ENCODE data around the gene OTOP3.
"Not testable (repeated sequence)": the region's sequence is repeated elsewhere in the genome, so short reads cannot be mapped to it uniquely, and the experiment has no call there.

The OTOP3 gene, protein sequence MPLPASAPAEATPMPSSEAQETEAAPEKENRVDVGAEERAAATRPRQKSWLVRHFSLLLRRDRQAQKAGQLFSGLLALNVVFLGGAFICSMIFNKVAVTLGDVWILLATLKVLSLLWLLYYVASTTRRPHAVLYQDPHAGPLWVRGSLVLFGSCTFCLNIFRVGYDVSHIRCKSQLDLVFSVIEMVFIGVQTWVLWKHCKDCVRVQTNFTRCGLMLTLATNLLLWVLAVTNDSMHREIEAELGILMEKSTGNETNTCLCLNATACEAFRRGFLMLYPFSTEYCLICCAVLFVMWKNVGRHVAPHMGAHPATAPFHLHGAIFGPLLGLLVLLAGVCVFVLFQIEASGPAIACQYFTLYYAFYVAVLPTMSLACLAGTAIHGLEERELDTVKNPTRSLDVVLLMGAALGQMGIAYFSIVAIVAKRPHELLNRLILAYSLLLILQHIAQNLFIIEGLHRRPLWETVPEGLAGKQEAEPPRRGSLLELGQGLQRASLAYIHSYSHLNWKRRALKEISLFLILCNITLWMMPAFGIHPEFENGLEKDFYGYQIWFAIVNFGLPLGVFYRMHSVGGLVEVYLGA

DNA sequence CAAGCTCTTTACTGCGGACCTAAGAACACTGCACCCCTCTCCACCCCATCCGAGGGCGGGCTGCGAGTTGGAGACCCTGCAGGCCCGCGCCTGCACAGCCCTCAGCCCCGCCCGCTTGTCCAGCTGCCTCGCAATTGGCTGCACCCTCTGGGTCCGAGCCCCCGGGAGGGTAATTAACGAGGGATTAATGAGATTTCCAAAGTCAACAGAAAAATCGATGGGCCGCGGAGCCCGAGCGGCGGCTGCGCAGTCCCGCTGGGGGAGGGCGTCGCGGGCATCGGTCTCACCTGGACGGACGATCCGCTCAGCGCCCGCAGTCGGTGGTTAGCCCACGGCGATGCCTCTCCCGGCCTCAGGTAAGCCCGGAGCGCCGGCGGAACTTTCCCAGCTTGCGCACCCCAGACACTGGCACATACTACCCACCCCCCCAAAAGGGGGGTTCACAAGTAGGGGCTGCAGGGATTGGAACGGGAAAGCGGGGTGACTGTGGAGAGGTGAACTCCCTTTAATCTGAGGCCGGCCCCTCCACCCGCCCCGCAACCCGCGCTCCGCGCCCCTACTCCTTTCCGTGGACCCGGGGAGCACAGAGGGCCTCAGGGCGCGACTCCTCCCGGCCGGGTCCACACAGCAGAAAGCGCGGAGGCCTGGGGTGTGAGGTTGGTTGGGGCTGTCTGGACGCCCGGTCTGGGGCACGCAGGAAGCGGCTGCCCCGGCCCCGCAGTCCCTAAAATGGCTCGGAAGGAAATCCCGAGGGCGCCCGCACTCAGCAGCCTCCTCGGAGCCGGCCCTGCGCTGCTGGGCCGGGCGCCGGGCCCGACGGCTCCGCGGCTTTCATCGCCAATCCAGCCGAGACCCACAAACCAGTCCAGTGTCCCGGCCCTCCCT is at the start of gene OTOP3:
TSS of gene OTOP3 (plus strand) at position 314 of the 885 bp plus-strand sequence. CDS start at position 338, 24 bp downstream.
- no peak for DNase-seq (ENCODE audit: low spot score)

- no peak for DNase-seq (ENCODE audit: low spot score)
Observed at GRCh38 chr17:74888469-74888868, 47.2 kb upstream of the OTOP3 start.

DNA sequence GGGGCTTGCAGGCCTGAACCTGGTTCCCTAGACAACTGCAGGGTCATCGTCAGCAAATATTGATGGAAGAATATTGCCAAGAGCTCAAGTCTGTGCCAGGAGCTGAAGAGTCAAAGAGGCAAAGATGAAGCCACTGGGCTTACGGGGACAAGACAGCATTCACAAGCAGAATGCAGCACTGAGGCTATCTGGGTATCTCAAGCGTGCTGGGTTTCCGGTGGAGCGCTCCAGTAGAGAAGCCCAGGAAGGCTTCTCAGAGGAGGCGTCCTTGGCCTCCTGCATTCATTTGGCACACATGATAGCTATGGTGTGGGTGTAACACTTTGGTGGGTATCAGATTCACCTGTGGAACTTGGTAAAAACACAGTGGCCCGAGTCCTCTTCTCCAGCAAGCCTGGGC is 45.1 kb upstream of the OTOP3 start:
- DNase-seq (ENCODE audit: low spot score): no peak

- no peak for DNase-seq (ENCODE audit: low spot score)
Observed at GRCh38 chr17:74892013-74892841, 43.5 kb upstream of the OTOP3 start.

GRCh38 chr17:74892974-74893911 is 42.5 kb upstream of the OTOP3 start, which contains the start of gene FADS6:
Gene FADS6 (minus strand): TSS chr17:74893633. CDS start chr17:74893595, 38 bp downstream.
- DNase-seq (ENCODE audit: low spot score): no peak

- no peak for DNase-seq (ENCODE audit: low spot score)
Observed at GRCh38 chr17:74893936-74894671, 41.6 kb upstream of the OTOP3 start.

GRCh38 chr17:74898376-74898946 is 37.2 kb upstream of the OTOP3 start:
- DNase-seq (ENCODE audit: low spot score): no peak

DNA sequence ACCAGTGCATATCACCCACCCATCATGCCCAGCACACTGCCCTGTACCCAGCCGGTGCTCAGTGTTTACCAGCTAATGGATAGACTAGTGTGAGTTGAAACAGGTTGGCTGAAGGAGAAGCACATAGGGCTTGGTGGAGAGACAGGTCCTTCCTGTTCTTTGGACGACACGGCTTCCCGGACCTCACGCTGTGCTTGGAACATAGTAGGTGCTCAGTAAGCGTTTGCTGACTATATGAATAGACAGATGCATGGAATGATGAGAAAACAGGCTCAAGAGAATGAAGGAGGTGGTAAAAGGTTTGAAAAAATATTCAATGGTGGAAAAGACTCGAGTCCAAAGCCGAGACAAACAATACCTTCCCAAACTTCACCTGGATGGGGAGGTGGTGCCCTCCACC is 35.5 kb upstream of the OTOP3 start:
- no peak for DNase-seq (ENCODE audit: low spot score)

GRCh38 chr17:74901353-74902135 is 34.2 kb upstream of the OTOP3 start:
- no peak for DNase-seq (ENCODE audit: low spot score)

- DNase-seq (ENCODE audit: low spot score): no peak
Observed at GRCh38 chr17:74903034-74903433, 32.7 kb upstream of the OTOP3 start.

DNA sequence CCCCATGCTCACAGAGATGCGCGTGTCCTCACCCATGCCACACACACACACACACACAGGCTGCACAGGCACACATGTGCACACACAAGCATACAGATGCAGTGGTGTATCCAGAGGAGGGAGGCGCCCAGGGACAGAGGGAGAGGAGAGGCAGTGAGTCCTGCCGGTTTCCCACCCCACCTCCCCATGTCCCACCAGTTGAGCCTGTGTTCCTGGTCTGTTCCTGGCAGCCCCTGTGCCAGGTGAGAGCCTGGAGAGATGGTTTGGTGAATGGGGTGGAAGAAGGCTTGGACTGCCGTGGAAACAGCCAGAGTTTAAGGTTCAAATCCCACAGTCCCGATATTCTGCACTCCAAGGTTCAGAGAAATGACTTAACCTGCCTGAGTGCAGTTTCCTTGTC is 32.0 kb upstream of the OTOP3 start:
- DNase-seq (ENCODE audit: low spot score): no peak

DNA sequence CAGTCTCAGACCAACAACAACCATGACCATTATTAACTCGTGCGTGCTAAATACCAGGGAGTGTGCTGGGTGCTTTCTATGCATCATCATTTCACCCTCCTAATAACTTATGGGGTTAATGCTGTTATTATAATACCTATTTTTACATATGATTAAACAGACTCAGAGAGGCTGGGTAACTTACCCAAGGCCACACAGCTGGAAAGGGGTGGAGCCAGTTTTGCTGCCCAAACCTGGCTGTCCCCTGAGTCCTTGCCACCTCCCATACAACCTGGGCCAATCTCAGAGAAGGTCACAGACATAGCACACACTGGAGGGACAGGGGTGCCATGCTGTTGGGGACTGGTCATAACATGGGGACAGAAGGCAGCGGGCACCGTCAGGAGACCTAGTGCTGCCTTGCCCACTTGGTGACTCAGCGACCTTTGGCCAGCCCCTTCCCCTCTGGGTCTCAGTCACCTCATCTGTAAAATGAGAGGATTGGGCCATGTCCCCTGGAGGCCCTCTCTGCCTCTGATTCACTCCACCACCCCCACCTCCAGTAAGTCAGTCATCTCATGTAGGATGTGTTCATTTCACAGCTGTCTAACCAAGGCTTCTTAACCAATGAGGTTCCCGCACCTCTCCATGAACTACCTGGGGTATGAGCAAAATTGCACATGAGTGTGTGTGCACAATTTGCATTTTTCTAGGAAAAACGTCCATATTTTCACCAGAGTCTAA is 30.9 kb upstream of the OTOP3 start:
- no peak for DNase-seq (ENCODE audit: low spot score)

DNA sequence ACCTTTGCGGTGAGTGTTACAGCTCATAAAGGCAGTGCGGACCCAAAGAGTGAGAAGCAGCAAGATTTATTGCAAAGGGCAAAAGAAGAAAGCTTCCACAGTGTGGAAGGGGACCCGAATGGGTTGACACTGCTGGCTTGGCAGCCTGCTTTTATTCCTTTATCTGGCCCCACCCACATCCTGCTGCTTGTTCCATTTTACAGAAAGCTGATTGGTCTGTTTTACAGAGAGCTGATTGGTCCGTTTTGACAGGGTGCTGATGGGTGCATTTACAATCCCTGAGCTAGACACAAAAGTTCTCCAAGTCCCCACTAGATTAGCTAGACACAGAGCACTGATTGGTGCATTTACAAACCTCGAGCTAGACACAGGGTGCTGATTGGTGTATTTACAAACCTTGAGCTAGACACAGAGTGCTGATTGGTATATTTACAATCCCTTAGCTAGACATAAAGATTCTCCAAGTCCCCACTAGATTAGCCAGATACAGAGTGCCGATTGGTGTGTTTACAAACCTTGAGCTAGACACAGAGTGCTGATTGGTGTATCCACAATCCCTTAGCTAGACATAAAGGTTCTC is 29.4 kb upstream of the OTOP3 start:
- not testable (repeated sequence) for DNase-seq (ENCODE audit: low spot score)

GRCh38 chr17:74907012-74907411 is 28.7 kb upstream of the OTOP3 start:
- no peak for DNase-seq (ENCODE audit: low spot score)

DNA sequence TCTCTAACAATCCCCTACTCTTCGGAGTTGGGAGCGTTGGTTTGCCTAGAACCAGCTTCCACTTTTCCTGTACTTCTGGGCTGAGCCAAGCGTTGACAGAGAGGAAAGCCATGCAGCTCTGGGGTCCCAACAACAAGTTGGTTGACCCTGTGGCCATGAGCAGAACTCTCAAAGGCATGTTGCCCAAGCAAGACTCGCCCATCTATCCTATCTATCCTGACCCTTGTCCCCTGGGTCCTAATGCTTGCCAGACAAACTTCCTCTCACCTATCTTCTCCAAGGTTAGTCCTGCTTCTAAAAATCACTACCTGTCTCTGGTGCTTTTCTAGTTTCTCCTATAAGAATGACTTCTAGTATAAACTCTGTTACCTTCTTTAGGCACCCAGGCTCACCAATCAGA is 26.6 kb upstream of the OTOP3 start:
- DNase-seq (ENCODE audit: low spot score): not testable (repeated sequence)

DNA sequence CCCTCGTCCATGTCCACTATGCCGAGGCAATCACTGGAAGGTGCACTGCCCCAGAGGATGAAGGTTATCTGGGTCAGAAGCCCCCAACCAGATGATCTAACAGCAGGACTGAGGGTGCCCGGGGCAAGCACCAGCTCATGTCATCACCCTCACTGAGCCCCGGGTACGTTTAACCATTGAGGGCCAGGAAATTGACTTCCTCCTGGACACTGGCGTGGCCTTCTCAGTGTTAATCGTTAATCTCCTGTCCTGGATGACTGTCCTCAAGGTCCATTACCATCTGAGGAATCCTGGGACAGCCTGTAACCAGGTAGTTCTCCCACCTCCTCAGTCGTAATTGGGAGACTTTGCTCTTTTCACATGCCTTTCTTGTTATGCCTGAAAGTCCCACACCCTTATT is 24.3 kb upstream of the OTOP3 start:
- DNase-seq (ENCODE audit: low spot score): not testable (repeated sequence)

- DNase-seq (ENCODE audit: low spot score): no peak
Observed at GRCh38 chr17:74916136-74916850, 19.4 kb upstream of the OTOP3 start.

Data from CD4-positive, alpha-beta T cell treated with Interleukin-15 for 4 hours (primary cell).